ENCODE data around the gene ZFYVE28.

Gene ZFYVE28

DNA sequence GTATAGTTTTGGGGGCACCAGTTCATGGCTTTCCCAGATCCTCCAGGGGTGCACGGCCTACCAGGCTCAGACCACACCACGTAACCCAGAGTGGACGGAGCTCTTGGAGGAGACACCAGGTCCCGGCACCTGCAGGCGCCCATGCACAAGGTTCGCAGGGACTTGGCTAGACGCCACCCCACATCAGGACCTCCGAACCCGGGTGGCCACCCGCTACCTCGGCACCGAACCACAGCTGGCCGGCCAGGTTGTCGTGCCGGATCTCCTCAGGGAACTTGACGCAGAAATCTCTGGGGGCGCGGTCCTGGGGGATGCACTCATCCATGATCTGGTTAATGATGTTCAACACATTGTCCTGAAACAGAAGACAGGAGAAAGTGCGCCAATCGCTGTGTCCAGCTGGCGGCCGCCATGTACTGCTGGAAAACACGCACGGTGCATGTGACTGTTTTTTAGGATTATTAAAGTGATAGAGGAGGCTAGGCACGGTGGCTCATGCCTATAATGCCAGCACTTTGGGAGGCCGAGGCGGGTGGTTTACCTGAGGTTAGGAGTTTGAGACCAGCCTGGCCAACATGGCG is 77.1 kb downstream of the ZFYVE28 start:
- DNase-seq, result no peak

DNA sequence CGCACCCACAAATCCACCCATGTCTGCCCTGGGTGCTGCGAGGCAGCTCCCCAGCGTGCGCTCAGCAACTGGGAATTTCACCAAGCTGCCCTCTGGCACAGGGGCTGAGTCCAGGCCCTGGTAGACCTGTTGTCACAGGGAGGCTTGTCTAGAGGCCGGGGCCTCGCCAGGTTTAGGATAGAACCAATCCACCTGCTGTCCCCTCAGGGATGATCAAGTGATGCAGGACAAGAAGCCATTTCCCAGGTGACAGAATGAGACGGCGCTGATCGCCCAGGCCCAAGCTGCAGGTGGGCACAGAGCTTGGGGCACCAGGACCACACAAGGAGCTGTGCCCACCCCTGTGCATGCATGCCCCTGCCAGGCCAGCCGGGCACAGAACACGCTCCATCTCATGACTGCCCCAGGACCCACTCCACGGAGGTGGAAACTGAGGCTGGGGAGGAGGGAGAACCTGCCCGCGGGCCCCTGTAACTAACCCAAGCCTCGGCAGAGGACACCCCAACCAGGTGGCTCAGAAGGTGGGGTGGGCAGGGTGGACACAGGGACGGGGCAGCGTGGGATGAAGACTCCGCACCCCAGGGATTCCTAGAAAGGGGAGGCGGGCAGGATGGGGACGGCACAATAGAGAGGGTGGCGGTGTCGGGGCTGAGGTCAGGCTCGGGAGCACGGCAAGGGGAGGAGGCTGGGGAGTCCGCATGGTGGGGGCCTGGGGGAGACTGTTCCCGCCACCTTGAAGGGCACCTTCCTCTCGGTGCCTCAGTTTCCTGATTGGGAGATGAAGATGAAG is 78.0 kb downstream of the ZFYVE28 start:
- no peak for DNase-seq

DNA sequence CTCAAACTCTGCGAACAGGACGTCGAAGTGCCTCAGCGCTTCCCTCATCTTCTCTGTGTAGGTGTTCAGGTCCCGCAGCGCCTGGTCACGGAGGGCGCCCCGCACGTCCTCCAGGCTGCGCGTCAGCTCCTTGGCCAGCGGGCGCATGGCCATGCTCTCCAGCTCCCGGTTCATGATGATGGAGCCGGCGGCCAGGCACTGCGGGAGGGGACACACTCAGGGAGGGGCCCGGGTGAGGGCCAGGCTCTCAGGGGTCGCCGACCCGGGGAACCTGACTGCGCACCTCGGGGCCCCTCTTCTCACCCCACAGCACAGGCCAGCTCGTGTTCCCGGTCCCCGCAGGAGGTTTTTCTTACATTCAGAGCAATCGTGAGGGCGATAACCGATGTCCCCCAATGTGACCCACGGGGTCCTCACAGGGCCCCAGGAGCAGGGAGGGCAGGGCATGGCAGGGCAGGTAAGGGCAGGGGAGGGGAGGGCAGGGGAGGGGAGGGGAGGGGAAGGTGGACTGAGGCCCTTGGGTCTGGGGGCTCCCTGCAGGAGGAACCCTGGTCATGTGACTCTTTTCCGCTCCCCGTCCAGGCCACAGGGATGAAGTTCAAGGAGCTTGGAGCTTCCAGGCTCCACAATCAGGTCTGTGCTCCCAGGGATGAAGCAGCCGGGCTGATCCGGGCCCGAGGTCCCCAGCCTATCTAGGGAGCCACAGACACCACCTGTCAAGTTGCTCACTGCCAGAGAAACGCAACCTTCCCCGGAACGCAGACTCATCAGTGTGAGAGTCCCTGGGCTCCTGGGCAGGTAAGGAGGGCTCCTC is 78.8 kb downstream of the ZFYVE28 start:
- DNase-seq, result no peak

DNA sequence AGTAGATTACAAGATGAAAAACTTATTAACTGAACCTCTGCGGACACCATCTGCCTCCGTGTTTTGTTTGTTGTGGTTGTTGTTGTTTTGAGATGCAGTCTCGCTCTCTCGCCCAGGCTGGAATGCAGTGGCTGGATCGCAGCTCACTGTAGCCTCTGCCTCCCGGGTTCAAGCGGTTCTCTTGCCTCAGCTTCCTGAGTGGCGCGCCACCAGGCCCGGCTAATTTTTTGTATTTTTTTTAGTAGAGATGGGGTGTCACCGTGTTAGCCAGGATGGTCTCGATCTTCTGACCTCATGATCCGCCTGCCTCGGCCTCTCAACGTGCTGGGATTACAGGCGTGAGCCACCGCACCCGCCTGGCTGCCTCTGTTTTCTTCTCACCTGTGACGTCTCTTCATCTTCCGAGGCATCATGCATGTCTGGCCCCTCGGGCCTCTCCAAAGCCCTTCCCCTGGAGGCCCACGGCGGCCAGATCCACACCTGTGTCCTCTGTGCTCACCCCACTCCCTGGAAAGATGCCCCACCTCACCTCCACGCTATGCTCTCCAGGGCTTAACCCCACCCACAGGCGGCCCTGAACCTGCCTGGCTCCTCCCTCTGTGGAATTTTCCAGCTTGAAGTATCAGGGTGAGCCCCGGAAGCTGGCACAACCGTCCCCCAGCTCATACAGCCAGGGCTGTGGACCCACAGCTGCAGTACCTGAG is 79.5 kb downstream of the ZFYVE28 start:
- no peak for DNase-seq

DNA sequence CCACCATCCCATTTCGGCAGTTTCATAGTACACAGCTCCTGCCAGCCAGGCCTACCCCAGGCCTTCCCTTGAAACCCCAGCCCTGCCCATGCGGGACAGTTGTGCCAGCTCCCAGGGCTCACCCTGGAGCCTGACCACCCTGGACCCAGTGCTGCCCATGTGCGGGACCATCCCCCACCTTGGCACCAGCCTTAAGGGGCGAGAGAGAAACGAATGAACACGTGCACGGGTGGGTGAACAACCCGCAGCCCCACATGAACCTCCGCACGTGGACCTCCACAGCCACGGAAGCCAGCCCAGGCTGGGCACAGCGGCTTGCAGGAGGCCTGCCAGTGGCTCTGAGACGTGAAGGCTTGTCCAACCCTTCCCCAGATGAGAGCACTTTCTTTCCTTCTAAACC is 80.5 kb downstream of the ZFYVE28 start:
- no peak for DNase-seq

DNA sequence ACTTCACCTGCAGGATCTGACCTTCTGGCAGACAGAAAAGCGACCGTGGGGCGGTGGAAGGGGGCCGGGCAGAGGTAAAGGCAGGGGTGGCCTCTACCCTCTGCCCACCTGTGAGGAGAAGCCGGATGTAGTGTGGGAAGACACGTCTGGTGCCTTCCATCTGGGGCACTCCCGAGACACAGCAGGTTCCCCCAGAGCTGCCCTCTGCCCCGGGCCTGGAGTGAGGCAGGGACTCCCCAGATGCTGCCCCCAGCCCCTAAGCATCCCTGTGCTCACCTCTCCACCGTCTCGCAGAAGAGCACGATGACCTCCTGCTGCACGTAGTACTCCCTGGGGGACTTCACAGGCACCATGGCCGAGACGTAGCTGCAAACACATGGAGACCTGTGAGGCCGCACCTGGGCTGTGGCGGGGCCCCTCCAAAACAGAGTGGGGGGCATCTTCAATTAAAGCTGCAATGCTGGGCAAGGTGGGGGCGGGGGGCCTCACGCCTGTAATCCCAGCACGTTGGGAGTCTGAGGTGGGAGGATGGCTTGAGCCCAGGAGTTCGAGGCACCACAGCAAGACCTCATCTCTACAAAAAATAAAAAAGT is 81.2 kb downstream of the ZFYVE28 start:
- DNase-seq, result no peak

DNA sequence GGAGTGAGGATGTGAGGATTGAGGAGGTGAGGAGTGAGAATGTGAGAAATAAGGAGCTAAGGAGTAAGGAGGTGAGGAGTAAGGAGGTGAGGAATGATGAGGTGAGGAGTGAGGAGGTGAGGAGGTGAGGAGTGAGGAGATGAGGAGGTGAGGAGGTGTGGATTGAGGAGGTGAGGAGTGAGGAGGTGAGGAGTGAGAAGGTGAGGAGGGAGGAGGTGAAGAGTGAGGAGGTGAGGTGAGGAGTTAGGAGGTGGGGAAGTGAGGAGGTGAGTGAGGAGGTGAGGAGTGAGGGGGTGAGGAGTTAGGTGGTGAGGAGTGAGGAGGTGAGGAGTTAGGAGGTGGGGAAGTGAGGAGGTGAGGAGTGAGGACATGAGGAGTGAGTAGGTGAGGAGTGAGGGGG is 81.8 kb downstream of the ZFYVE28 start:
- no peak for DNase-seq

DNA sequence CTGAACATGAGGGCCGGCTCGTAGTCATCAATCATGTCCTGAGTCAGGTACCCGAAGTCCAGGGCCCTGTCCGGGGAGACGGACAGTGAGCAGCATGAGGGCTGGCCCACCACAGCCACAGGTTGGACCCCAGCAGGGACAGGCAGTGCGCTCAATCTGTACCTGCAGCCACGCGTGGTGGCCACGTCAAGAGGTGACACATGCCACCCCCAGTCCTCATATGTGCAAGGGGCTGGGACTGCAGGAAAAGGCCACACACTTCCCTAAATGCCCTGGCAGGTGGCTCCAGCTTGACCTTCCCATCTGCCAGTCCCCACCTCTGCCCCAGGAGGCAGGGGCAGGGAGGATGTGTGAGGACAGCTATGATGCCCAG is 82.7 kb downstream of the ZFYVE28 start:
- no peak for DNase-seq

DNA sequence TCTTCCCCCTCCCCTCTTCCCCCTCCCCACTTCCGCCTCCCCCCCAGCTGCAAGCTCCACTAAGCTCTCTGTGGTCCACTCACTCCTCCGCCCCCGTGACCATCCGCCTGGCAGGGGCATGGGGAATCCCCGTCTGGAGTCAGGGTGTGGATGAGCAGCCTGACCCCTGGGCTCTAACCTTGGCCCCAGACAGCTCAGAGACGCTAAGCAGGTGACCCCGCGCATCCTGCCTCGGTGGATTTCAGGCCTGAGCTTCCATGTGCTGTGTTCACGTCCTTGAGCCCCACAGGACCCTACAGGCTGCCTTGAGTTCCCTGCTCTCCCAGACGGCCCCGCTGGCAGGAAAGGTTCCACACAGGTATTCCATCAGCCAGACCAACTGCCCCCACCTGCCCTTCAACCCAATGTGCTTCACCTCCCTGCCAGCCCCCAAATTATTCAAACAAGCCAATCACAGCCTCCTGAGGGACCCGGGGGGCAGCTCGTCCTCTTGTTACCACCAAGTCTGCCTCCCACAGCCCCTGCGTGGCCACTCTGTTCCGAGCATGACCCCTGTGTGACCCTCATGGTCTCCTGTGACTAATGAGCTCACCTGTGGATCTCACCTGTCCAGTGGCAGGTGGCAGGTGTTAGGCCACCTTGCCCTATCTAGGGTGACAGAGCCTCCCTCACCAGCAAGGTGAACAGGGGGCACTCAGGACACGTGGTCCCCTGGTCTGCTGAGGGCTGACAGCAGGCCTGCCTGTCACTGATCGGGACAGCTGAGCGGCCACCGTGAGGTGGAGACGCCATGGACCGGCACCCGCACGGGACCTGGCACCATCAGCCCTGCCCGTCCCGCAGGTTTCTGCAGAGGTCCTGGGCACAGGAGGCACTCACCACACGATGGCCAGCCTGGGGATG is 83.4 kb downstream of the ZFYVE28 start:
- DNase-seq, result no peak

DNA sequence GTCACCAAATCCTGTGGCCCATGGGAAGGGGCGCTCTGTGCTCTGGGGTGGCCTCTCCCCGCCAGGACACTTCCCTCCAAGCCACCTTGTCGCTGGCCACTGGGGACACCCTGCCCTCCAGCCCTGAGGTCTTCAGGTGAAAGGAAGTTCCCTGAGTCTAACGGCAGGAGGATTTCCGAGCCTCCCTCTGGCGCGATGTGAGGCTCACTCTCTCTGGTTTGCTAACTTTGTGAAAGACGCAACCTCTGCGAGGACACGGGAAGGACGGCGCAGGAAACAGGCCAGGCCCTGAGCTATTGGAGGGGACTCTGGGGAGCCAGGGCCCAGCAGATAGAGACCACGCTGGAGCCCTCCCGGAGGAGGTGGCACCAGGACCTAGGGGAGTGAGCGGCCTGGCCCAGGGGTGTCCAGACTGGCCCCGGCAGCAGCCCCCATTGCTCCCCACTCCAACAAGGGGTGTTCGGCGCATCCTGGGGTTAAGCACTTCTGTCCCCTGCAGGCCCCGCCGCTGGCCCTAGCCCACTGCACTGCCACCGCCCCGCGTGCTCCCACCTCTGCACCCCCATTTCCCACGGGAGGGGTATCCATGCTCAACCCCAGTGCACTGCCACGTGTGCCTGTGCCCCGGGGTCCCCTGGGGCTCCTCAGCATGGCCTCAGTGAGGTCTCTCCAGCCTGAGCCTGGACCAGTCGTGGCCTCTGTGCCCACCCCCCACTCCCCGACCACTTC is 84.4 kb downstream of the ZFYVE28 start:
- no peak for DNase-seq

DNA sequence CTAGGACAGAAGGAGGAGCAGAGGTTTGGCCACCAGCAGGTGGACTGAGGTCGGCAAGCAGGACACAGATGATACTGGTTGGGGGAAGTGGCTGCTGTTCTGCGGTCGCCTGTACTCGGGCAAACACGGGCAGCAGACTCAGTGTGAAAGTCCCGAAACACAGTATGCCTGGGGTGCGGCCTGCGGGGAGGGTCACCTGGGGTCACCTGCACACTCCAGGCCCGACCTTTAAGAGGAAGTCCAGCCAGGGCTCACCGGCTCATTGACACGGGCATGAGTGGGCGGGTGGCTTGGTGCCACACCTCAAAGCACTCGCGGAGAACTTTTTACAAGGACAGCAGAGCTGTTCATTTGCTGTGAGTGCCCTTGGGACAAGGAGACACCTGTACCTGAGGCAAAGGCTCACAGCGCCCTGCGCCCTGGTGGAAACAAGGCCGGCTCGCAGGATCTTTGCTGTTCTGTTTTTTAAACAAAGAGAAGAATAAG is 85.0 kb downstream of the ZFYVE28 start:
- no peak for DNase-seq

DNA sequence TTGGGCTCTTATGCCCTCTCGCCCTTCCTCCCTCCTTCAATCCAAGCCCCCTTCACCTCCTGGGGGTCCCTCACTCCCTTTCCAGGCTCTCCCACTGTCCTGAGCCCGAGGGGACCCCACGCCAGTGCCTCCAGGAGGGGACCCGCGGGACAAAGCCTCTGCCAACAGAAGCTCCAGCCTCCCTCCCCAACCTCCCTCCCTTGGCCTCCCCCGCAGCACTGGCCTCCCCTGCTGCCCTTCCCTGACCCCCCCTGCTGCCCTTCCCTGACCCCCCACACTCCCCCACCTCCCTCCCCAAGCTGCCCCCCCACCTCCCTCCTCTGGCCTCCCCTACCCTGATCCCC is 85.5 kb downstream of the ZFYVE28 start:
- no peak for DNase-seq

DNA sequence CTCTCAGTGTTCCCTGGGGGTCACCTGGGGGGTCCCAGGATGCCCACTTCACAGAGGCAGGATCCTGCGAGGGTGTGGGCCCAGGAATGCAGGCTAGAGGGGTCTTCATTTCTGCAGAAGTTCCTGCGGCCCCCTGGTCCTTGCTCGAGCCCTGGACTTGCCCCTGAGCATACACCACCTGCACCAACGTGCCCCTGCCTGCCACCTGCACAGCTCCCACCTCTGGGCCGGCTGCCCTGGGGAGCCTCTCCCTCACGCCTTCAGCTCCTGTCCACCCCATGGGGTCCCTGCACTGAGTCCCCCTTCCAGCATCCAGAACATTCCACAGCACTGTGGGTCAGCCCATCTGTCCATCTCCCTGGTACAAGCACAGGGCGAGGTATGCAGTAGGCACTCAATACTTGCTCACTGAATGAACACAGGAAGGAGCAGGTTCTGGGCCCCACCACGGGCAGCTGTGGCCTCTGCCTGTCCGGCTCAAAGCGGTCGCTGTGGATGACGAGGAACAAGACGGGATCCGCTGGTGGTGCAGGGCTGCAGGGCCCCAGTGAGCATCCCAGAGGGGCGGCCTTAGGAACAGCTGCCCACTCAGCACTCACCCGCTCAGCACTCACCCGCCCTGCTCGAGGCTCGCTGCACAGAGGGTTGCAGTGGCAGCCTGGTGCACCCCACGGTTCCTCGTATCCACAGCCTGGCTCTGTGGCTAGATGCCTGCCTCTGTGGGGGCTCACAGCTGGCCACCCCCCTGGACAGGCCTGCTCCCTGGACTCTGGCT is 86.1 kb downstream of the ZFYVE28 start:
- no peak for DNase-seq

DNA sequence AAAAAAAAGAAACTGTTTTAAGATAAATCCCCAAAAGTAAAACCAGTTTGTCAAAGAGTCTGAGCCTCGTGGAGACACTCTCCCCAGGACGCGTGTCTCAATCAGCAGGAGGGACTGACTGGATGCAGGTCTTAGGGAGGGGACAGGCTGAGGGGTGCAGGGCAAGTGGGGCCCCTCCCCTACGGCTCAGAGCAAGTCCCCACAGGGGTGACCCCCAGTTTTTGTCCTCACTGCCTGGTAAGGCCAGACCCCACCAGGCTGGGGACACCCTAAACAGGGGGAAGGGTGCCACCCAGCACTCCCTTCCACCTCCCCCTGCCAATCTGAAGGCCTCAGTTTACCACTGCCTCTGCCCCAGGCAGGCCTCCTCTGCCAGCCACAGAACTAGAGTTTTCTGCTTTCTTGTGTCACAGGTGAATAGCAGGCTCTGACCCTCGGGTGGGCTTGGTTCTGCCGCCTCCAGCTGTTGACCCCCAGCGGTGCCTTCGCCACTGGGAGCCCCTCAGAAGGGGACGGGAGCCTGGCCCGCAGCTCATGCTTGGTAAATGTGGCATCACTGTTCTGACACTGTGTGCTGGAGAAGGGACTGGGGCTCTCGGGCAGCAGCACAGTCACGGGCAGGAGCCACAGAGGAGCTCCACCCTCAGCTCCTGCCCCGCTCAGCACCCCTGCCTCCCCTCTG is 86.8 kb downstream of the ZFYVE28 start:
- no peak for DNase-seq

DNA sequence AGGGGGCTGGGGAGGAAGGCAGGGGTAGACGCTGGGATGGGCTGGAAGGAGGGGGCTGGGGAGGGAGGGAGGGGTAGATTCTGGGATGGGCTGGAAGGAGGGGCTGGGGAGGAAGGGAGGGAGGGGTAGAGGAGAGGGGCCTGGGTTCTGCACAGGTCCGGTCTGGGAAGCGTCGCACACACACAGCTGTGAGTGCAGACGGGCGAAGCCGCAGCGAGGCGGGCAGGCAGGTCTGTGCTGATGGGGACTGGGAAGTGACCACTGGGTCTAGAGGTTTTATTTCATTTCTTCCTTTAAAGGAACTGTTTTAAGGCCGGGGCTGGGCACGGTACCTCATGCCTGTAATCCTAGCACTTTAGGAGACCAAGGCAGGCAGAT is 87.4 kb downstream of the ZFYVE28 start:
- DNase-seq, result no peak

DNA sequence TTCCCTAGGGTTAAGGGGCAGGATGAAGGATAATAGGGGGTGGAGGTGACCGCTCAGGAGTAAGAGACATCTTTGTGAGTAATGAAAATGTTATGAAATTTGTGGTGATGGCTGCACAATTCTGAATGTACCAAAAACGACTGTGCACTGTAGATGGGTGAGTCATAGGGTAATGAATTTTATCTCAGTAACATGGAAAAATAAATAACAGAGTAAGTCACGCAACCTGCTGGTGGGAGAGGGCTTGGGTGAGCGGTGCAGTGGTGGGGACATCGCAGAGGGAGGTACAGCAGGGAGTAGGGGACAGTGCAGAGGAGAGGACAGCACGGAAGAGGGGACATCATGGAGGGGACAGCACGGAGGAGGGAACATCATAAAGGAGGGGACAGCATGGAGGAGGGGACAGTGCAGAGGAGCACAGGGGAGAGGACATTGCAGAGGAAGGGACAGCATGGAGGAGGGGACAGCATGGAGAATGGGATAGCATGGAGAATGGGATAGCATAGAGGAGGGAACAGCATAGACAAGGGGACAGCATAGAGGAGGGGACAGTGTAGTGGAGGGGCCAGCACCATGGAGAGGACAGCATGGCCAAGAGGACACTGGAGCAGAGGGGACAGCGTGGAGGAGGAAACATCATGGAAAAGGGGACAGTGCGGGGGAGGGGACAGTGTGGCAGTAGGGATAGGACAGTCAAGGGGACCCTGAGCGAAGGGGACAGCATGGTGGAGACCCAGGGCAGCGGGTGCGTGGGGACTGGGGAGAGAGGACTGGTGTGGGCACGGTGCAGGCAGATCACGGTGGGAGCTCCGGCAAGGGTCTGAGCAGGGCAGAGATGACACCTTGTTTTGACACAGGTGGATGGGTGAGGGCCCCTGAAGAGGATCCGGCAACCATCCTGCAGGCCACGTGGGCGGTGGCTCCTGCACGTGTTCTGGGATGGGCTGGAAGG is 88.1 kb downstream of the ZFYVE28 start:
- DNase-seq, result no peak

DNA sequence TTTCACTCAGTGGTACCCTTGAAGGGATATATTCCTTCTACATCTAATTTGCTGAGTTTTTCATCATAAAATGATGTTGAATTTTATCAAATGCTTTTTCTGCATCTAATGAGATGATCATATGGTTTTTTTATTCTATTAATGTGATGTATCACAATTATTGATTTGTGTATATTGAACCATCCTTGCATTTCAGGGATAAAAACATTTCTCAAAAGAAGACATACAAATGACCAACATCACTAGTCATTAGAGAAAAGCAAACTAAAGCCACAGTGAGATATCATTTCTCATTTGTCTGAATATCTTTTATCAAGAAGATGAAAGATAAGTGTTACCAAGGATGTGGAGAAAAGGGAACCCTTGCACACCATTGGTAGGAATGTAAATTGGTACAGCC is 90.9 kb downstream of the ZFYVE28 start:
- DNase-seq, result no peak

DNA sequence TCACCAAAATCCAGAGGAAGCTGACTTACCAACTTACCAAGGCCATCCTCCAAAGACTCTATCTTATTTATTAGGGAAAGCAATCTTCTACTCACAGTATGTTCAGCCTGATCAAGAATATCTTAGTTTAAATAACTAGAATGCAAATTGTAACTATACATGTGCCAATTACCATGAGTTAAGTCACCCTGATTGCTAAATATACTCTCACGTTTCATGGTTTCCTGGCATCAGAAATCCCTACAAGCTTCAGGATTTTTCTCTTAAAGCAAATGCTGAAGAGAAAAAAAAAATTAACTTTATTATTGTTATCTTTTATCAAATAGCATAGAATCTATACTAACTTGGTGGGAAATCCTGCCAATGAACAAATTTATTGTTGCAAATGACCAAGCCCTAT is 93.6 kb downstream of the ZFYVE28 start:
- DNase-seq, result no peak

DNA sequence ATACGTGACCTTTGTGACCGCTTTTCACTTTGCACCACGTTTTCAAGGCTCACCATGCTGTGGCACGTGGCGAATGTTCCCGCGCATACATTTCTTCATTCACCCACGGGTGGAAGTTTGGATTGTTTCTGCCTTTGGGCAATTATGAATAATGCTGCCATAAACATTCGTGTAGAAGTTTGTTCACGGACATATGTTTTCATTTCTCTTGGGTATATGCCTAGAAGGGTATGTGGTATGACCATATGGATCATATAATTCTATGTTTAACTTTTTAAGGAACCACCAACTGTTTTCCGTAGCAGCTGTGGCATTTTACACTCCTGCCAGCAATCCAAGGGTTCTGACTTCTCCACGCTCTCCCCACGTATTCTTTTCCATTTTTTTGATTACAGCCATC is 95.6 kb downstream of the ZFYVE28 start:
- DNase-seq, result no peak
